HG03045 (cell line): Measurements from ENCODE around the gene VSIG2.
"Not testable (repeated sequence)": the region's sequence is repeated elsewhere in the genome, so short reads cannot be mapped to it uniquely, and the experiment has no call there.

ENCODE experiments used
- ATAC-seq: cut with Tn5 transposase; IDR thresholded peaks from one replicate; pipeline ENCODE4 v1.9.1; 2021; ENCODE audit warnings: mild to moderate bottlenecking, moderate library complexity; ENCODE audit not compliant: unreplicated experiment

Gene VSIG2

GRCh38 chr11:124751741-124752470, at the start of gene VSIG2:
Gene VSIG2 (minus strand): TSS chr11:124752255. CDS start chr11:124752137, 118 bp downstream.
- ATAC-seq = no peak

DNA sequence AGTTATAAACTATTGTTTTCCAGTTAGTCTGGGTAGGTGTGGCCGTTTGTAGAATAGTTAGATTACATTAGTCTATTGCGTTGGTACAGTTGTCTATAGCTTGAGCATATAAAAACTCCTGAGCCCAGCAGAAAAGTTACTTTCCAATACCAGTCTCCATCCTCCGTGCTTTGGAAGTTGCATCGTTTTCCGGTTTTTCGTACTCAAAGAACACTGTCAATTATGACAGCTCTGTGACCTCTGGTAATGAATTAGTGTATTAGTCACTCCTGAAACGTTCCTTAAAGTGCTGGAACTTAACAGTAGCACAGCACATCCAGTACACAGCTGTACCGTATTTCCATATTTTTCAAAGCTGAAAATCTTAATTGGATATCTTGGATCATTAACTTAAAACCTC, 49.0 kb upstream of the VSIG2 start:
- no peak for ATAC-seq

- ATAC-seq = peak; percentile 94
These were observed 48.3 kb upstream of the VSIG2 start, which contains the start of gene MSANTD2 for GRCh38 chr11:124800226-124800929. Gene MSANTD2 (minus strand): TSS chr11:124800406. CDS start chr11:124800380, 26 bp downstream.

DNA sequence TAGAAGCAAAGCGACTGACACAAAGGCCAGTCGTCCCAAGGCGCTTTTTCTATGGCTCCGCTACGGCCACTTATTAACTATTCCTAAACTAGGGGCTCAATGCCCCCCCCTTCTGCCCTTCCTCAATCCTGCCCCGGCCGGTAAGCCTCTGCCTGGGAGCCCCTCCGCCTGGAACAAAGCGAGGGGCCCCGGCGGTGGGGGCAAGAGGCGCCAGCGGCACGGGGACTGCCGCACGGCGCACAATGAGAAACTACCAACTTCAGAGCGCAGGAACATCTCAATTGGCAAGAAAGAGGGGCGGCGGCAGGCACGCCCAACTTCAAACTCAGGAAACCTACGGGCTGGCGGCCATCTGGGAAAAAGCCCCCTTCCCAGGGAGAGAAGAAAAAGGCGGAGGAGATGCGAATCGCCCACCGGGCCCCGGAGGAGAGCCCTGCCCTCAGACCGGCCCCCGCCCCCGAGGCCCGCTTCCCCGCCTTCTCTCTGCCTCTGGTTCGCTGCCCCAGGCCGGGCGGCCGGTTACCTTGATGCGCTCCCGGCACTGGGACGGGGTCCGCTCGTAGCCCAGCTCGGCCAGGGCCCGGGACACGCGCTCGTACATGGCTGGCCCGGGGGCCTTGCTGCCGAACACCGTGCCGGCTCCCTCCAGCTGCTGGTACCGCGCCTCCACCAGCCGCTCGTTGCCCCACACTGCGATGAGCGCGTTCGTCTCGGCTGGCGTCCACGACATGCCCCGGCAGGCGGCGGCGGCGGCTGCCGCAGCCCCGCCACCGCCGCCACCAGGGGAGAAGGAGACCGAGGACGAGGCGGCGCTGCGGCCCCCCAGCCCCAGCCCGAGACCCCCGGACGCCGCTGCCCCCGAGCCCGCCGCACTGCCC, 47.5 kb upstream of the VSIG2 start:
- ATAC-seq = peak; percentile 41

DNA sequence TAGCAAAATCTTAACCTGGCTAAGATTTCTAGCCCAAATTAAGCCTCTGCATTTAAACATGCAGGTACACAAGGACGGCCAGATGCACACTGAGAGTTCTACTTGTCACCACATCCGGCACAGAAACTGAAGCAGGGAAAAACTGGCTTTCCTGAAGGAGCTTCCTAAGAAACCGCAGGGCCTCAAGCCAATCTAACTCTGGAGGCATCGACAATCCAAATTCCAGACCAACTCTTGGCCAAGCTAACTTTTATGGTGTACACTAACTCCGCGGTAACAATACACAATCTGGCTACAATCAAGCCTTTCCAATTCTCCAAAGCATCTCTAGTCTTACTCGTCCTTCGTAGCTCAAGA, 46.9 kb upstream of the VSIG2 start:
- no peak for ATAC-seq

GRCh38 chr11:124796312-124796711, 44.3 kb upstream of the VSIG2 start:
- ATAC-seq = no peak

DNA sequence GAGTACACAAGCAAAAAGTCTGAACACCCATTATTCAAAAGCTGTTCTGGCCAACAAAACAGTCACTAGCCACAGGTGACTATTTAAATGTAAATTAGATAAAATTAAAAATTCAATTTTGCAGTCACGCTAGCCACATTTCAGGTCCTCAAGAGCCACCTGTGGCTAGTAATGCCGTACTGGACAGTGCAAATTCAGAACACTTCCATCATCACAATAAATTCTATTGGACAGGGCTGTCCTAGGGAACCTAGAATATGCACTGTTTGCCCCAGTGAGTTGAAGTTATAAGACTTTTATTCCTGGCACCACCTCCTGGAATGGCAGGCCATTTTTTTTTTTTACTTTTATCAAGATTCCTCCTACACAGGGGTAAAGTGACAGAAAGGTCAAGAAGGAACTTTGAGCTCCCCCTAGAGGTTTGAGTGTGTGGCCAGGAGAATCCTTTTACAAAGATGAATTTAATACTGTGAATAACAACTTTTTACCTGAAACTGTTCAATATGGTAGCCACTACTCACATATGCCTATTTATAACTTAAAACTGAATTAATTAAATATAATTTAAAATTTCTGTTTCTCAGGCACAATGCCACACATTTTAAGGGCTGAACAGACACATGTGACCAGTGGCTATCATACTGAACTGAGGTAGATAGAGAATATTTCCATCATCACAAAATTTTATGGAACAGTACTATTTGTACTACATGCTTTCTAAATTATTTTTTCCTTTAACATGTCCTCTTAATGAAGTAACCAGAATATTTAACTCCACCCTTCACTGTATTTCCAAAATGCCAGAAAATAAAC, 41.6 kb upstream of the VSIG2 start:
- peak; percentile 65 for ATAC-seq

DNA sequence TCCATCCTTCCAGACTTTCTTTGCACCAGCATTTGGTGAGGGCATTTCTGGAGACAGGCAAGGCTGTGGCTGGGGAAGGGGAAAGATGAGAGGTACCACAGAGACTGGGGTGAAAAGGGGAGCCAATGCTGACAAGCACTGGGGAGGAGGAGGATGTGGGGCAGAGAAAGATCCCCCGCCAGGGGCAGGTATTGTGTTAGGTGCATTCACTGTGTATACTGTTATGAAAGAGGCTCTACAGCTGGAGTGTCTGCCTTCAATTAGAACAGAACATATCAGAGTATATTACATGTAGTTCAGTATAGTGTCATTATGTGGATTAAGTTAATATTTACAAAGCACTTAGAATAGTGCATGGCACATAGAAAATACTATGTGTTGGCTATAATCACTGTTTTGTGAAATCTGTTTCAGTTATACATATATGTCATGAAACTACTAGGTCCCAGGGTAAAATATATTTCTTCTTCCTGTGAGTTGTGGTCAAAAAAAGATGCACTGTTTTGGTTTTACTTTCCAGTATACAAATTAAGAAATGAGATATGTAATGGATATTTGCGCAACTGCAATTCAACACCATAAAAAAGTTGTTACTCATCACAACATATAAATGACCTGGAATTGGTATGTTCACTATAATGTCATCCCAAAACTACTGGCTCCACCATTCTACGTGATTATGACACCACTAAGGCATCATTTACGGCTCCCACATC, 39.7 kb upstream of the VSIG2 start:
- no peak for ATAC-seq

- ATAC-seq = no peak
These were observed 36.5 kb upstream of the VSIG2 start for GRCh38 chr11:124788521-124788920.

DNA sequence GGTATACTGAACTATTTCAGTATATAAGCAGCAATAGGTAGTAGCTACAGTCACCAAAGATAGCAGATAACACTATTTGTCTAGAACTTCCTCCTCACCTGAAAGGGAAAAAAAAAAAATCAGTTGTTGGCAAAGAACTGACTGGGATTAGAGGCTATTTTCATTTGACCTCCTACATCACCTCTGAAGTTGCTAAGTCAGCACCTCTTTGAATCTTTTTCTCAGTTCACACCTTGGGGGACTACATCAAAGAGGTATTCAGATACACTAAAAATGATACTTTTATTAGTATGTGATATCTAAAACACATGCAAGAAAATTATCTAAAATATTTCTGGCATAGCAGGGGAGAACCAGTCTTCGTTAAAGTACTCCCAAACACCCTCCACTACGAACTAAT, 32.0 kb upstream of the VSIG2 start:
- ATAC-seq = no peak

GRCh38 chr11:124783002-124783401, 30.9 kb upstream of the VSIG2 start:
- ATAC-seq = no peak

DNA sequence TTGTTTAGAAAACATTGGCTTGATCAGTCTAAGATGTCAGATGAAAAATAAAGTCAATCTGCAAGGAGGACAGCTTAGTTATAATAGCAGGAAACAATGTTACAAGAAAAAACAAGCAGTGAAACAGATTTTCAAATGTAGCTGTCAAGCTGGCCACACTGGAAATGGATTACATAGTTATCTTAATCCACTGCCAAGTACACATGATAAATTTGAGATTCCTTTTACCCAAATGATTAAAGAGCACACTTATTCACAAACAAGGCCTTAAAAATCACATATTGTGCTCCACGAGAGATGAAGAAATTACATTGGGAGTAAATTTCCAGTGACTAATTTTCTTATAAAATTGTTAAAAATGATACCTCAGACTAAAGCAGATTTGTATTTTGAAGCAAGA, 27.5 kb upstream of the VSIG2 start:
- ATAC-seq = no peak

DNA sequence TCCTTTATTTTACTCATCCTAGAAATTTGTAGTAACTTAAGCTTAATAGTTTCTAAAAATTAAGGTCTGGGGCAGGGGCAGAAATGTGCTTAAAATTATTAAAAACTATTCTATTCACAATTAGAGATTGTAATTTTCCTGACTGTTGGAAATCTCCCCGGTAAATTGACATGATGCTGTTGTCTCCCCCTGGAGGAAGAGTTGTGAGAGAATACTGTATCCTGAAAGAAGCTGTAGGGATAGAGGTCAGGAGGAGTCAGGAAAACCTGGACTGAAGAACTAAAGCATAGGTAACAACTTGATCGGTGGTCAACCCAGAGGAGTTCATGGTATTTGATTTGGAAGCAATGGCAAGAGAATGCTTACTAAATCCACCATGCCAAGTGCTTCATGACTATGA, 26.2 kb upstream of the VSIG2 start:
- ATAC-seq = no peak

- ATAC-seq = no peak
These were observed 25.0 kb upstream of the VSIG2 start for GRCh38 chr11:124776865-124777645.

DNA sequence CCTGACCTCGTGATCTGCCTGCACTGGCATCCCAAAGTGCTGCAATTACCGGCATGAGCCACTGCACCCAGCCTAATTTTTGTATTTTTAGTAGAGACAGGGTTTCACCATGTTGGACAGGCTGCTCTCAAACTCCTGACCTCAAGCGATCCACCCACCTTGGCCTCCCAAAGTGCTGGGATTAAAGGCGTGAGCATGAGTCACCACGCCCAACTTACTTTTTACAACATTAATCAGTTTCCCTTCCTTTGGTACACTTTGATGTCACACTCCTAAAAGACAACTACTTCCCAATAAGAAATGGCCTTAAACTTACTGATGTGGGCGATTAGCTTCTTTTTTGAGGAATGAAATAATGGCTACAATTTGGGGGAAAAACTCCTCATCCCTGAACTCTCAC, 18.9 kb upstream of the VSIG2 start:
- ATAC-seq = not testable (repeated sequence)

- ATAC-seq = no peak
These were observed 18.0 kb upstream of the VSIG2 start for GRCh38 chr11:124769806-124770774.

DNA sequence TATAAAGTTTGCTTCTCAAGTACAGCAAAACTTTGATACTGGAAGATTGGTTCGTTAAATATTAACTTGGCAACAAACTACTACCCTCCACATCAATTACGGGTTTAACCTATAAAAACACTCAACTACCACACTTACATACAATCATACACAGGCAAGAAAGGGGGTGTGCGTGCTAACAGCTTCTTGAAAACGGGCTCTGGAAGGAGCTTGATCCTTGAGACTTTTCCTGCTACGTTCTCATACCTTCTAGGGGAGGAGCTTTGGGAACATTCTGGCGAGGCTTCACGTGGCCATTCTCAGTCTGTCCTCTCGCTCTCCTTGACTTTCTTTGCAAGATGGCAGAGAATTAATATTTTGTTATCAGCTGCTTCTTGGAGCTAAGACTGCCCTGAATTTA, 16.9 kb upstream of the VSIG2 start:
- no peak for ATAC-seq

GRCh38 chr11:124766156-124766555, 14.1 kb upstream of the VSIG2 start:
- no peak for ATAC-seq
